SK-N-MC (cell line): ENCODE results near the gene THOC1.

ENCODE experiments used
- EZH2 ChIP-seq: fragments of 200-600 bp; sonication (generic); IDR thresholded peaks from one replicate; pipeline ENCODE4 v1.6.1; 2017; ENCODE audit warnings: antibody characterized with exemption
- FOXP2 ChIP-seq: optimal IDR thresholded peaks from 2 replicates; pipeline ENCODE3; 2011; ENCODE audit warnings: mild to moderate bottlenecking, moderate library complexity; ENCODE audit not compliant: insufficient read depth; ENCODE audit errors: extremely low read length, control extremely low read depth
- POLR2AphosphoS5 ChIP-seq: IDR thresholded peaks from 2 replicates; pipeline ENCODE4 v1.6.1; 2012; ENCODE audit warnings: mild to moderate bottlenecking, low read depth, low read length, borderline replicate concordance

DNA sequence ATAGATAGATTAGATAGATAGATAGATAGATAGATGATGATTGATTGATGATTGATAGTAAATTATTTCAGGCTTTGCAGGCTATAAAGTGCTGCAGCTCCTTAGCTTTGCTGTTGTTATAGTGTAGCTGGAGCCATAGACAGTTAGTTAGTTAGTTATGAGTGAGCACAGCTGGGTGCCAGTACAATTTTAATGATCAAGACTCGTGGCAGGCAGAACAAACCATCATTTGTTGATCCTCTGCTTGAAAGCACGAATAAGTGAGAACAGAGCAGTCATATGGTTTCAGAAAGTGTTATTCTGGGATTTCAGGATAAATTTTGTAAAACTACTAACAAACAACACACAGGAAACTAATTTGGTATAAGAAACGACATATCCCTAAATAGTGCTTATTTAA is 53.9 kb downstream of the THOC1 start:
- no peak for TF ChIP-seq POLR2AphosphoS5
- no peak for TF ChIP-seq EZH2
- TF ChIP-seq FOXP2 = no peak
